WTC11 (cell line): ENCODE data around the gene KPNB1.

ENCODE experiments used
- JUN ChIP-seq: sonication (generic); formaldehyde crosslinking; IDR thresholded peaks from 2 replicates; pipeline ENCODE4 v1.8.0; 2023; ENCODE audit warnings: mild to moderate bottlenecking, missing genetic modification reagents
- TF ChIP-seq, protein P1 (sequence below): sonication (generic); formaldehyde crosslinking; IDR thresholded peaks from 2 replicates; pipeline ENCODE4 v1.8.1; 2022; ENCODE audit warnings: low read depth, mild to moderate bottlenecking, moderate library complexity, missing genetic modification reagents, borderline replicate concordance

DNA sequence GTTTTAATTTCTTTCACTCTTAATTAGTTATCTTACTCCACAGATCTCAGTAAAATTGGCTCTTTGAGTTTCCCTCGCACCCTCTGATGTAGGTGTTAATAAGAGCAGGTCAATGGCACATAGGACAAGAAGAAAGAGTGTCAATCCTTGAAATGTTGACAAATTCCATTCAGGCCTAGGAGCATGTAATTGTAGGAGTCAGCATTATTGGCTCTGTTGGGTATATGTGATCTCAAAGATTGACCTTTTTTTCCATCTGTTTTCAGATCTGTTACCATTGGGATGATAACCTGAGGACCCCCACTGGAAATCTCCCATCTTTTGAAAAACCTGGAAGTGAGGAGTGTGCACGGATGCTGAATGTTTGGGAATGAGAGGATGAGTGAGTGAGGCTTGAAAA lies 32.4 kb downstream of the KPNB1 start:
- TF ChIP-seq, protein P1, sequence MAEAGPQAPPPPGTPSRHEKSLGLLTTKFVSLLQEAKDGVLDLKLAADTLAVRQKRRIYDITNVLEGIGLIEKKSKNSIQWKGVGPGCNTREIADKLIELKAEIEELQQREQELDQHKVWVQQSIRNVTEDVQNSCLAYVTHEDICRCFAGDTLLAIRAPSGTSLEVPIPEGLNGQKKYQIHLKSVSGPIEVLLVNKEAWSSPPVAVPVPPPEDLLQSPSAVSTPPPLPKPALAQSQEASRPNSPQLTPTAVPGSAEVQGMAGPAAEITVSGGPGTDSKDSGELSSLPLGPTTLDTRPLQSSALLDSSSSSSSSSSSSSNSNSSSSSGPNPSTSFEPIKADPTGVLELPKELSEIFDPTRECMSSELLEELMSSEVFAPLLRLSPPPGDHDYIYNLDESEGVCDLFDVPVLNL (CRISPR knock-in tag): no peak
- no peak for TF ChIP-seq JUN
